MV-4-11 (cell line): ENCODE measurements around the gene ECI2.
"Not testable (repeated sequence)": the region's sequence is repeated elsewhere in the genome, so short reads cannot be mapped to it uniquely, and the experiment has no call there.

Source experiments
- DNase-seq: peaks from one replicate; lab custom pipeline; 2025; lab: John Stamatoyannopoulos, UW

The ECI2 gene

GRCh38 chr6:4138186-4138585, 2.8 kb upstream of the ECI2 start:
- no peak for DNase-seq

DNA sequence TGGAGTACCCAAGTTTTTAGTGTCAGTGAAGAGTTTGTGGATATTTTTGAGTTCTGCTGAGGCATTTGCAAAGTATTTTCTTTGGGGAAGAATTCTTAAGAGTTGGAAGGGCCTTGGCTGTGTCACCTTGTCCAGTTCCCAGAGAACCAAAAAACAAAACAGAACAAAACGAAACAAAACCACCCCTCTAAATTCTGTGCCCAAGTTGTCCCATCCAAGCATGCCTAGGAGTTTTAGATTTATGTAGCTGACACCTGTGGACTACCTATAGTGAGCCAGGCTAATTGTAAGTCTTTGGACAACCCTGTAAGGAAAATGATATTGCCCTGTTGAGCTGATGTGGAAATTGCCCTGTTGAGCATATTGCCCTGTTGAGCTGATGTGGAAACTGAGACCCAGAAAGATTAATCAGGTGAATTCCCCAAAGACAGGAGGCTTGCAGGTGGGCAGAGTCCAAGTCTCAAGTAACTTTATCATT, 1.0 kb upstream of the ECI2 start:
- DNase-seq, result no peak

GRCh38 chr6:4135665-4136353, 434 bp upstream of the ECI2 start:
- DNase-seq, result peak; percentile 69

GRCh38 chr6:4133941-4134838, 1.2 kb downstream of the ECI2 start:
- DNase-seq, result no peak

GRCh38 chr6:4130357-4130987, 4.9 kb downstream of the ECI2 start:
- DNase-seq, result no peak

- no peak for DNase-seq
Observed at GRCh38 chr6:4129446-4129845, 5.9 kb downstream of the ECI2 start.

GRCh38 chr6:4128748-4129147, 6.6 kb downstream of the ECI2 start:
- no peak for DNase-seq

DNA sequence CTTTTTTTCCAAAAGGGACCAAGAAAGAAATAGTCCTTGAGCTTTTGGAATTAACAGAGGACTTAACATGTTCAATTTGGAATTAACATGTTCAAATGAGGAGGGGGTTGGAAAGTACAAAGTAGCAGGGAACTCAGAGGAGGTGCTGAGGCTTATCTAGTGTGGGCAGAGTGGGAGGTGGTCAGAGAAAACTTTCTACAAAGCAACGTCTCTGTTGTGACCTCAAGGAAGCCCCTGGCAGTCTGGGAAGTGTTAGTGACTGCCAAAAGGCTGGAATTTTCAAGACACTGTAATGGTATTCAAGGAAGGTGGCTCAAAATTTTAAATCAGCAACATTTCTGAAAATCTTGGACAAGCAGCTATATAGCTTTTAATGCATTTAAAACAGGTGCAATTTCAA, 7.3 kb downstream of the ECI2 start:
- DNase-seq, result no peak

DNA sequence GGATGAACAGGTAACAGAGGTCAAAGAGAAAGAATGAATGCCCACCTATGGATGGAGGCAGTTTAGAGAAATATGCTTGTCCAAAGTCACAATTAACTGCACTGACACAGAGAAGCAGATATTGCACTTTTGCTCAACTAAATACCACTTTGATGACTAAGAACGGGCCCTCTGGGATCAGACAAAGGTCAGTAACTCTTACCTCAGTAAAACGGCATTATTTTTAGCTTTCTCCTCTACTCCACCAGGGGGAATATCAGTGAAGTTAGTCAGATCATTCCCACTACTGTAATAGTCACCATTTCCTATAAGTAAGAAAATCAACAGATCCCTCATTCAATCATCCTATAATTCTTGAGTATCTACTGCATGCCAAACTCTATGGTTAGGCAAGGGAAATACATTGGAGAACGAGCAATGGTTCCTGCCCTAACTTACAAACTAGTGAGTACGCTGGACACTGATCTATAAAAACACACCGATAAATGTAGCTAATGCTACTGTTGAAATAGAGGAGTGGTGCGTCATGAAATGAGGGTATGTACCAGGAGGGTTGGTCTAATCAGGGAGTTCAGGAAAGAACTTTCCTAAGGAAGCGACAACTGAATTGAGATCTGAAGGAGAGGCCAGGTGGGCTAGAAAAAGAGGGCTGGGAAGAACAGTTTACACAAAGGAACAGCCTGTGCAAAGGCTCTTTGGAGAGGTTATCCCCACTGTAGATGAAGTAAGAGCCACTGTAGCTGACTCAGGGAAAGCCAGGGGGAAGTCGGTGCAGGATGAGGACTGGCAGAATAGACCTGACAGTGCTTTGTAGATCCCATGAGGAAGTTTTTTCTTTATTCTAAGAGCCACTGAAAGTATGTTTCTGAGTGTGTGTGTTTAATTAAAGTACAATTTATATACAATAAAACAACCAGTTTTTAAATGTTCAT, 9.2 kb downstream of the ECI2 start:
- peak; percentile 31 for DNase-seq

GRCh38 chr6:4125500-4125899, 9.9 kb downstream of the ECI2 start:
- no peak for DNase-seq

DNA sequence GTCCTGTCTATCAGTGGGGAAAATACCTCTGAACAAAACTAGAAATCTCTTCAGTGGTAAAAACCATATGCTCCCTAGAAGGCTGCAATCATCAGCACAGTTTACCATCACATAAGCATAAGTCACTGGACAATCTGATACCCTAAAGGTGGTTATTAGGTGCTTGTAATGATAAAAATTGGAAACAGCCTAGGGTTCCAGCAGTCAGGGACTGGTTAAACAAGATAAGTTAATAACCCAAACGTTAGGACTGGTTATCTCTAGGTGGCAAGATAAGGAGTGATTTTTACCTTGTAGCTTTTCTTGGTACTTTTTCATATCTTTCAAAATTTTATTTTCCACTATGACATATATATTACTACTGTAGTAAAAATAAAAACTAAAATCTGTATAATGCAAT, 11.0 kb downstream of the ECI2 start:
- DNase-seq, result no peak

GRCh38 chr6:4115741-4116140, 19.6 kb downstream of the ECI2 start:
- DNase-seq, result no peak

DNA sequence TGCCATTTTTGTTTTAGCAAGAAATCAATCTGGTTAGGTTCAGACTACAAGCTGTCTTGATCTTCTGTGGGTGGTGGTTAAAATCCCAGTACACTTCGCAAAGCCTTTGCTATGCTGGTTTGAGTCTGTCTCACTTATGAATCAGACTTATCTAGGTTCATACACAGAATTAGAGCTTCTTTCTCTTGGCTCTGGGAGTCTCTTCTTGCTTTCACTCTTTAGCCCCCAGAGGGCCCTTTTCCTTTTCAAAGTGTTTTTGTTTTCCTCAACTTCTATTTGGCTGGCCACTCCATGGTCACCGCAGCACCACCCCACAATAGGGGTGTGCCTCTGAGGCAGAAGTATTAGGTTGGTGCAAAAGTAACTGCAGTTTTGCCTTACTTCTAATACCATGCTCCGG, 21.3 kb downstream of the ECI2 start:
- no peak for DNase-seq

- DNase-seq, result no peak
Observed at GRCh38 chr6:4113649-4114048, 21.7 kb downstream of the ECI2 start.

- no peak for DNase-seq
Observed at GRCh38 chr6:4112366-4112765, 23.0 kb downstream of the ECI2 start.

GRCh38 chr6:4109363-4109815, 26.0 kb downstream of the ECI2 start:
- not testable (repeated sequence) for DNase-seq

- DNase-seq, result no peak
Observed at GRCh38 chr6:4108561-4109093, 26.7 kb downstream of the ECI2 start.

GRCh38 chr6:4107873-4108272, 27.5 kb downstream of the ECI2 start:
- DNase-seq, result no peak

- no peak for DNase-seq
Observed at GRCh38 chr6:4105980-4106536, 29.3 kb downstream of the ECI2 start.

DNA sequence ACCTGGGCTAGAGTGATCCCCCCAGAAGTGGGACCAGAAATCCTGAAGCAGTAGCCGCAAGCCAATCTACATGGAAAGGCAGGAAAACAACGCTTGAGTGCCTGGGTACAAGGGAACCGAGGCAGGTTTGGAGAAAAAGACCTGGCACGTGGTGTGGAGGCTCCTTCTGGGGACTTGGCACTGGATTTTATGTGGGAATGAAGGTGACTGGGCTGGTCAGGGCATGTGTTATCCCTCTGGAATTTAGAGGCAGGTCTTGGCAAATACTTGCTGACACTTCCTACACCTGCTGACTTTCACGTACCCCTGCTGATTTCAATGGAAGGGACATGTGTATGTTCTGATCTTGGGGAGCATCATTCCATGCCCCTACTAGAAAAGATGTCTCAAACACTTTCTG, 31.4 kb downstream of the ECI2 start:
- no peak for DNase-seq

- DNase-seq, result no peak
Observed at GRCh38 chr6:4102687-4103244, 32.6 kb downstream of the ECI2 start.
